VCaP (cell line): ENCODE results near the gene MT1X.

Source experiments
- H3K27ac ChIP-seq: fragments of 450-650 bp; 2 replicates; pipeline ENCODE4 v1.5.1; 2017
- CTCF ChIP-seq: fragments of 450-650 bp; conservative IDR thresholded peaks from 2 replicates; pipeline ENCODE4 v1.5.1; 2017; ENCODE audit warnings: mild to moderate bottlenecking, moderate library complexity

MT1X gene

GRCh38 chr16:56637814-56638750 lies 44.2 kb upstream of the MT1X start, which contains the start of gene MT1A:
MT1A (plus strand) TSS chr16:56638666; CDS start chr16:56638739, 73 bp downstream.
- no peak for TF ChIP-seq CTCF
- peak within 1 kb of the TSS; percentile 36 for H3K27ac ChIP-seq

GRCh38 chr16:56639045-56639444 lies 43.2 kb upstream of the MT1X start:
- no peak for TF ChIP-seq CTCF
- peak overlapping the region; percentile 36 for H3K27ac ChIP-seq

- TF ChIP-seq CTCF = no peak
- H3K27ac ChIP-seq = no peak overlapping the region; the same call in 1 of the 2 replicates
Measured at GRCh38 chr16:56640076-56640475, 42.2 kb upstream of the MT1X start.

- no peak overlapping the region for H3K27ac ChIP-seq
- no peak for TF ChIP-seq CTCF
Measured at GRCh38 chr16:56641166-56641565, 41.1 kb upstream of the MT1X start.

GRCh38 chr16:56643080-56643778 lies 39.0 kb upstream of the MT1X start:
- H3K27ac ChIP-seq = peak overlapping the region; percentile 5; the same call in 1 of the 2 replicates
- peak; percentile 54 for TF ChIP-seq CTCF

GRCh38 chr16:56643833-56644232 lies 38.4 kb upstream of the MT1X start:
- no peak for TF ChIP-seq CTCF
- peak overlapping the region; percentile 5; the same call in 1 of the 2 replicates for H3K27ac ChIP-seq

GRCh38 chr16:56645311-56645710 lies 37.0 kb upstream of the MT1X start:
- TF ChIP-seq CTCF = no peak
- no peak overlapping the region for H3K27ac ChIP-seq
